ENCODE data around the gene RPN2. TPM values are rescaled to one million over a fixed set of nuclear protein-coding genes. Genes with fewer than 3 reads are reported as not detected.

Gene RPN2
- total and polyA plus RNA-seq, 2 of the 13 experiments (the other 11 are each of a cell fraction or from before 2014, with no cell fraction given): 587 to 1,818 TPM

GRCh38 chr20:37179683-37180524, 774 bp downstream of the RPN2 start (continued):
- TF ChIP-seq MXI1 (IDR thresholded peaks at IDR 0.05; ENCODE audit: borderline replicate concordance, low read depth, low read length) (peak; percentile 42; the same call in 1 of the 3 replicates), ZNF552 (CRISPR knock-in tag; IDR thresholded peaks at IDR 0.05; ENCODE audit: borderline replicate concordance) (no peak), MEIS1 (CRISPR knock-in tag; IDR thresholded peaks at IDR 0.05; ENCODE audit: borderline replicate concordance) (0 out of 2 replicates have a peak, but pooled peaks have one; percentile 19), GATA4 (IDR thresholded peaks at IDR 0.05; ENCODE audit: borderline replicate concordance, low read depth) (0 out of 2 replicates have a peak, but pooled peaks have one; percentile 8), CEBPB (IDR thresholded peaks at IDR 0.05; ENCODE audit: borderline replicate concordance, low read depth, low read length) (peak; percentile 81), CREB1 (IDR thresholded peaks at IDR 0.05) (0 out of 2 replicates have a peak, but pooled peaks have one; percentile 28), CREB1 (CRISPR knock-in tag; IDR thresholded peaks at IDR 0.05) (no peak), ZNF205 (CRISPR knock-in tag; IDR thresholded peaks at IDR 0.05) (no peak), ARID2 (CRISPR knock-in tag; IDR thresholded peaks at IDR 0.05; ENCODE audit: borderline replicate concordance) (peak; percentile 6; the same call in 1 of the 2 replicates), KDM4B (CRISPR knock-in tag; IDR thresholded peaks at IDR 0.05) (no peak), ZBTB14 (CRISPR knock-in tag; IDR thresholded peaks at IDR 0.05) (no peak), MYPOP (CRISPR knock-in tag; IDR thresholded peaks at IDR 0.05) (no peak), RNF219 (CRISPR knock-in tag; IDR thresholded peaks at IDR 0.05) (peak; percentile 92; the same call in 1 of the 2 replicates), TBP (CRISPR knock-in tag; IDR thresholded peaks at IDR 0.05) (no peak), EEA1 (CRISPR knock-in tag; IDR thresholded peaks at IDR 0.05; ENCODE audit: borderline replicate concordance) (no peak), BORCS8-MEF2B (CRISPR knock-in tag; IDR thresholded peaks at IDR 0.05) (no peak), CSRNP1 (CRISPR knock-in tag; IDR thresholded peaks at IDR 0.05) (peak; percentile 73), ZSCAN5A (CRISPR knock-in tag; IDR thresholded peaks at IDR 0.05; ENCODE audit: borderline replicate concordance) (no peak; the same call in 1 of the 2 replicates), MZF1 (CRISPR knock-in tag; IDR thresholded peaks at IDR 0.05; ENCODE audit: borderline replicate concordance) (no peak), NAIF1 (CRISPR knock-in tag; IDR thresholded peaks at IDR 0.05; ENCODE audit: borderline replicate concordance) (0 out of 2 replicates have a peak, but pooled peaks have one; percentile 70), NKX3-1 (CRISPR knock-in tag; IDR thresholded peaks at IDR 0.05) (no peak)

Measured in HepG2 (cell line).